ENCODE results near the gene DISC1.

DNA sequence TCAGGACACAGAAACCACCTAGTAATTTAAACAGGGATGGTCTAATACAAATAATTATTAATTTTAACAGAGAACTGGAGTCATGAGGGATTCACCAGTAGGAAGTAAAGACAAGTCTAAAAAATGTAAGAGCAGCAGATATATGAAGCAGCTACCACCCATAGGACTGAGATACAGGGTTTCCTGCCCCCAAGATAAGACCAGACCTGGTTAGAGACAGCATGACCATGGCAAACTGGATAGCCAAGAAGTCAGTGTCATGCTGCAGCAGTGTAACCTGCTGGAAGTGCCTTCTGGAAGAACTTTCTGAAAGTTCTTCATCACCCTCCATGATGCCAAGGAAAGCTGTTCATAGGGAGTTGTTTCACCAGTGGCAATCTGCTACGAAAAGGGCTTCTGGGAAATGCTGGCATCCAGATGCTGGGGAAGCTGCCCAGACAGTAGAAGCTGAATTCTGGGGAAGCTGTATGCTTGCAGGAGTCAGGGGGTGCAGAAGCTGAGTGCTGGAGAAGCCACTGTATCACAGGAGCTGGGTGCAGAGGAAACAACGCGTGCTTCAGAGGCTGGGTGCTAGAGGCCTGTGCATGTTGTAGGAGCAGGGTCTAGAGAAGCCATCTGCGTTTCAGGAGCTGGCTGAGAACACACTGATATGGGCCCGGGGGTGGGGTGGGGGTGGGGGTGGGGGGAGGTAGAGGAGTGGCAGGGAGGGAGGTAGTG lies 356.4 kb downstream of the DISC1 start:
- TF ChIP-seq, protein P1, sequence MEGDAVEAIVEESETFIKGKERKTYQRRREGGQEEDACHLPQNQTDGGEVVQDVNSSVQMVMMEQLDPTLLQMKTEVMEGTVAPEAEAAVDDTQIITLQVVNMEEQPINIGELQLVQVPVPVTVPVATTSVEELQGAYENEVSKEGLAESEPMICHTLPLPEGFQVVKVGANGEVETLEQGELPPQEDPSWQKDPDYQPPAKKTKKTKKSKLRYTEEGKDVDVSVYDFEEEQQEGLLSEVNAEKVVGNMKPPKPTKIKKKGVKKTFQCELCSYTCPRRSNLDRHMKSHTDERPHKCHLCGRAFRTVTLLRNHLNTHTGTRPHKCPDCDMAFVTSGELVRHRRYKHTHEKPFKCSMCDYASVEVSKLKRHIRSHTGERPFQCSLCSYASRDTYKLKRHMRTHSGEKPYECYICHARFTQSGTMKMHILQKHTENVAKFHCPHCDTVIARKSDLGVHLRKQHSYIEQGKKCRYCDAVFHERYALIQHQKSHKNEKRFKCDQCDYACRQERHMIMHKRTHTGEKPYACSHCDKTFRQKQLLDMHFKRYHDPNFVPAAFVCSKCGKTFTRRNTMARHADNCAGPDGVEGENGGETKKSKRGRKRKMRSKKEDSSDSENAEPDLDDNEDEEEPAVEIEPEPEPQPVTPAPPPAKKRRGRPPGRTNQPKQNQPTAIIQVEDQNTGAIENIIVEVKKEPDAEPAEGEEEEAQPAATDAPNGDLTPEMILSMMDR (IDR thresholded peaks at IDR 0.05), result no peak
- TF ChIP-seq POLR2A (IDR thresholded peaks at IDR 0.05), result no peak
